Measurements from ENCODE around the gene SGSM2.
A peak's percentile ranks its signal among the peaks of the same experiment; 100 is the strongest.

The SGSM2 gene

DNA sequence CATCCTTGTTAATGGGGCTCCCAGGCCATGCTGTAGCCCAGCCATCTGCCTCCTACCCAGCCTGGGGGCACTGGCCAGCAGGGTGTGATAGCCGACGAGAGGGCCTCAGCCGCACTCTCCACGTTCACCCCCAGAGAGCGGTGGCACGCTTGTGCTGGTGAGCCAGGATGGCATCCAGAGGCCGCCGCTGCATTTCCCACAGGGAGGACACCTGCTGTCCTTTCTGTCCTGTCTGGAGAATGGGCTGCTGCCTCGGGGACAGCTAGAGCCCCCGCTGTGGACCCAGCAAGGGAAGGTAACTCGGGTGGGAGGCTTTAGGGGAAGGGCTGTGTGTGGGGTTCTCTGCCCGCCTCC lies 27.4 kb downstream of the SGSM2 start:
- H3K36me3 ChIP-seq (ENCODE audit: insufficient read depth, low read length): peaks cover 17% of the 10 kb centered on the region; the same call in 1 of the 2 replicates
- no peaks in the 10 kb centered on the region for H3K9me3 ChIP-seq (ENCODE audit: low read length)
- H3K9ac ChIP-seq (ENCODE audit: low read length): no peak overlapping the region
- TF ChIP-seq EZH2 (IDR thresholded peaks at IDR 0.05; ENCODE audit: borderline replicate concordance, low read length) (no peak), CTCF (IDR thresholded peaks at IDR 0.05; ENCODE audit: low read length) (no peak)
- no peak overlapping the region for H3K27ac ChIP-seq (ENCODE audit: low read depth, low read length, poor library complexity, severe bottlenecking)
- no peak overlapping the region for H2AFZ ChIP-seq (ENCODE audit: low read length)
- H3F3A ChIP-seq (ENCODE audit: insufficient read depth, low read length): no peaks in the 10 kb centered on the region
- H3K79me2 ChIP-seq (ENCODE audit: insufficient read depth, low read length): no peaks in the 10 kb centered on the region
- no peak overlapping the region for H3K4me2 ChIP-seq (ENCODE audit: low read length)
- H3K9me2 ChIP-seq (ENCODE audit: low read depth, low read length): no peaks in the 10 kb centered on the region
- no peak overlapping the region for H3K4me3 ChIP-seq (ENCODE audit: low read depth, low read length, poor library complexity, severe bottlenecking)
- H3K27me3 ChIP-seq (ENCODE audit: insufficient read depth, low read length): no peaks in the 10 kb centered on the region
- no peaks in the 10 kb centered on the region for H3K4me1 ChIP-seq (ENCODE audit: insufficient read depth, low read length, severe bottlenecking)
- no peaks in the 10 kb centered on the region for H4K20me1 ChIP-seq (ENCODE audit: insufficient read depth, low read length)

- Histone ChIP-seq H3K27me3 (ENCODE audit: insufficient read depth, low read length) (no peaks in the 10 kb centered on the region), H3K9me2 (ENCODE audit: low read depth, low read length) (no peaks in the 10 kb centered on the region), H3K36me3 (ENCODE audit: insufficient read depth, low read length) (peaks cover 20% of the 10 kb centered on the region; the same call in 1 of the 2 replicates), H3K4me1 (ENCODE audit: insufficient read depth, low read length, severe bottlenecking) (no peaks in the 10 kb centered on the region), H3K9me3 (ENCODE audit: low read length) (no peaks in the 10 kb centered on the region), H3K4me2 (ENCODE audit: low read length) (no peak overlapping the region), H3K4me3 (ENCODE audit: low read depth, low read length, poor library complexity, severe bottlenecking) (no peak overlapping the region), H4K20me1 (ENCODE audit: insufficient read depth, low read length) (no peaks in the 10 kb centered on the region), H2AFZ (ENCODE audit: low read length) (no peak overlapping the region), H3K9ac (ENCODE audit: low read length) (no peak overlapping the region), H3K27ac (ENCODE audit: low read depth, low read length, poor library complexity, severe bottlenecking) (no peak overlapping the region), H3K79me2 (ENCODE audit: insufficient read depth, low read length) (no peaks in the 10 kb centered on the region), H3F3A (ENCODE audit: insufficient read depth, low read length) (no peaks in the 10 kb centered on the region)
- no peak for TF ChIP-seq EZH2 (IDR thresholded peaks at IDR 0.05; ENCODE audit: borderline replicate concordance, low read length)
- TF ChIP-seq CTCF (IDR thresholded peaks at IDR 0.05; ENCODE audit: low read length): no peak
Measured at GRCh38 chr17:2365132-2365531, 27.8 kb downstream of the SGSM2 start.

- Histone ChIP-seq H3K36me3 (ENCODE audit: insufficient read depth, low read length) (peaks cover 20% of the 10 kb centered on the region; the same call in 1 of the 2 replicates), H3K79me2 (ENCODE audit: insufficient read depth, low read length) (no peaks in the 10 kb centered on the region), H3K4me3 (ENCODE audit: low read depth, low read length, poor library complexity, severe bottlenecking) (no peak overlapping the region), H4K20me1 (ENCODE audit: insufficient read depth, low read length) (no peaks in the 10 kb centered on the region), H3K4me2 (ENCODE audit: low read length) (no peak overlapping the region), H3F3A (ENCODE audit: insufficient read depth, low read length) (no peaks in the 10 kb centered on the region), H3K9ac (ENCODE audit: low read length) (no peak overlapping the region), H3K9me2 (ENCODE audit: low read depth, low read length) (no peaks in the 10 kb centered on the region), H3K9me3 (ENCODE audit: low read length) (no peaks in the 10 kb centered on the region), H3K27me3 (ENCODE audit: insufficient read depth, low read length) (no peaks in the 10 kb centered on the region), H2AFZ (ENCODE audit: low read length) (no peak overlapping the region), H3K27ac (ENCODE audit: low read depth, low read length, poor library complexity, severe bottlenecking) (no peak overlapping the region), H3K4me1 (ENCODE audit: insufficient read depth, low read length, severe bottlenecking) (no peaks in the 10 kb centered on the region)
- TF ChIP-seq CTCF (IDR thresholded peaks at IDR 0.05; ENCODE audit: low read length) (peak; percentile 34; the same call in 1 of the 2 replicates), EZH2 (IDR thresholded peaks at IDR 0.05; ENCODE audit: borderline replicate concordance, low read length) (no peak)
Measured at GRCh38 chr17:2366747-2367494, 29.6 kb downstream of the SGSM2 start.
